ENCODE results near the gene VWF.

Gene VWF

DNA sequence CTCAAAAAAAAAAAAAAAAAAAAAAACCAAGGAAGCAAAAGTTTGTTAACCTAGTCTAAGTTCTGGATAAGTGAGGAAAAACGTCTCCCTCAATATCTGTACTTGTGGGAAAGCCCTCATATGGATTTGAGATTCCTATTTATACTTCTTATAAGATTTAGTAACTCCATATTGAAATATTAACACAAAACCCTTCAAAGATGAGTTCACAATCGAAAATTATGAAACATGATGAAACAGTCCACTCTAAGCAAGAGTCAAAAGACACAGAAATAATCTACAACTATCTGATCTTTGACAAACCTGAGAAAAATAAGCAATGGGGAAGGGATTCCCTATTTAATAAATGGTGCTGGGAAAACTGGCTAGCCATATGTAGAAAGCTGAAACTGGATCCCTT lies 25.2 kb downstream of the VWF start:
- no peak for DNase-seq (ENCODE audit: low read depth, low spot score)
- H3K9me3 ChIP-seq (ENCODE audit: low read depth, low read length): no peaks in the 10 kb centered on the region
- no peaks in the 10 kb centered on the region for H3K36me3 ChIP-seq (ENCODE audit: insufficient read depth, low read length)
- TF ChIP-seq FOXP2 (optimal IDR thresholded peaks at IDR 0.05; ENCODE audit: control extremely low read depth, extremely low read length, insufficient read depth): no peak
- no peak for TF ChIP-seq POLR2AphosphoS5 (IDR thresholded peaks at IDR 0.05; ENCODE audit: borderline replicate concordance, low read depth, low read length)
- TF ChIP-seq EZH2 (IDR thresholded peaks at IDR 0.05): no peak
- no peak overlapping the region for H3K9ac ChIP-seq (ENCODE audit: insufficient read length)
- H3K27ac ChIP-seq: no peak overlapping the region
- H3K4me3 ChIP-seq: no peak overlapping the region

DNA sequence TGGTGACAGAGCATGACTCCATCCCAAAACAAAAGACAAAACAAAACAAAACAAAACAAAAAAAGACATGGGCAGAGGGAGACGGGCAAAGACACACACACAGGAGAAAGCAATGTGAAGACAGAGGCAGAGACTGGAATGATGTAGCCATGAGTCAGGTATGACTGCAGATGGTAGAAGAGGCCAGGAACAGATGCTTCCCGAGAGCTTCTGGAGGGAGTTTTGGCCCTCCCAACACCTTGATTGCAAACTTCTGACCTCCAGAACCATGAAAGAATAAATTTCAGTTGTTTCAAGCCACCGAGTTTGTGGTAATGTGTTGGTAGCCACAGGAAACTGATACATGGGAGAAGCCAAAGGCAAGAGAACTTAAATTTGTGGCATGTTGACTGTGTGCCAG lies 27.1 kb downstream of the VWF start:
- no peak overlapping the region for H3K4me3 ChIP-seq
- H3K9me3 ChIP-seq (ENCODE audit: low read depth, low read length): no peaks in the 10 kb centered on the region
- no peak for DNase-seq (ENCODE audit: low read depth, low spot score)
- H3K27ac ChIP-seq: no peak overlapping the region
- TF ChIP-seq POLR2AphosphoS5 (IDR thresholded peaks at IDR 0.05; ENCODE audit: borderline replicate concordance, low read depth, low read length) (no peak), EZH2 (IDR thresholded peaks at IDR 0.05) (no peak), FOXP2 (optimal IDR thresholded peaks at IDR 0.05; ENCODE audit: control extremely low read depth, extremely low read length, insufficient read depth) (no peak)
- H3K9ac ChIP-seq (ENCODE audit: insufficient read length): no peak overlapping the region
- no peaks in the 10 kb centered on the region for H3K36me3 ChIP-seq (ENCODE audit: insufficient read depth, low read length)

DNA sequence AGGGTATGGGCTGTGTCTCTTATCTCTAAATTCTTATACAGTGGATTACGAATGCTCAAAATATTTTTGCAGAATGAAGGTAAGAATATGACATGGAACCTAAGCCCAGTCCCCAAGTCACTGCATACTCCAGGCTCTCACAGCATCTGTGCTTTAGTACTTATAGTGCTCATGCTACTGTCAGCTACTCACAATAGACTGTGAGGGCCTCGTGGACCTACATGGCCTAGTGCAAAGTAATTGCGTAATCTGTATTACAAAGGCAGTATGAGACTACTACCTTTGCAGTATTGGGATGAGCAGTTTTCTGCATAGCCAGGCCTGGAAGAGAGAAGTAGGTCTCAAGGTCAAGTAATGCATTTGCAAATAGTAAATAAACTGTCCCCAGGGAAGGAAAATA lies 27.9 kb downstream of the VWF start:
- TF ChIP-seq EZH2 (IDR thresholded peaks at IDR 0.05): no peak
- no peak for TF ChIP-seq POLR2AphosphoS5 (IDR thresholded peaks at IDR 0.05; ENCODE audit: borderline replicate concordance, low read depth, low read length)
- TF ChIP-seq FOXP2 (optimal IDR thresholded peaks at IDR 0.05; ENCODE audit: control extremely low read depth, extremely low read length, insufficient read depth): no peak
- H3K36me3 ChIP-seq (ENCODE audit: insufficient read depth, low read length): no peaks in the 10 kb centered on the region
- no peak overlapping the region for H3K4me3 ChIP-seq
- H3K27ac ChIP-seq: no peak overlapping the region
- DNase-seq (ENCODE audit: low read depth, low spot score): no peak
- H3K9ac ChIP-seq (ENCODE audit: insufficient read length): no peak overlapping the region
- H3K9me3 ChIP-seq (ENCODE audit: low read depth, low read length): no peaks in the 10 kb centered on the region

DNA sequence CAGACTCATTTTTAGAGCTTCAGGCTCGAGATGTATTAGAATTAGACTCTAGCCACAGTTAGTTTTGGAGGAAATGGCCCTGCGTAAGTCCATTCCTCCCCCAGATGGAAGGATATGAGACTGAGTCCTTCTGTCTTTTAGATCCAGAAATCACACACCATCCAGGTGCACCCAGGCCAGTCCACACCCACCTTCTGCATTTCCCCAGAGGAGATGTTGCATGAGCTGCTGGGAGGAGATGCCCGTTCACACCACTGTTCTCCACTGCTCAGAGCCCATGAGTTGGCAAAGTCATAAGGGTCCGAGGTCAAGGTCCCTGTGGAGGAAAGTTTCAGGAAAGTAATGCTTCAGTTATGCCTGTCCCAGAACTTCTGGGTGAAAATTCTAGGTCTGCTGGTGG lies 29.2 kb downstream of the VWF start:
- Histone ChIP-seq H3K9me3 (ENCODE audit: low read depth, low read length) (no peaks in the 10 kb centered on the region), H3K27ac (no peak overlapping the region), H3K4me3 (no peak overlapping the region), H3K9ac (ENCODE audit: insufficient read length) (no peak overlapping the region), H3K36me3 (ENCODE audit: insufficient read depth, low read length) (no peaks in the 10 kb centered on the region)
- no peak for DNase-seq (ENCODE audit: low read depth, low spot score)
- TF ChIP-seq EZH2 (IDR thresholded peaks at IDR 0.05) (no peak), POLR2AphosphoS5 (IDR thresholded peaks at IDR 0.05; ENCODE audit: borderline replicate concordance, low read depth, low read length) (no peak), FOXP2 (optimal IDR thresholded peaks at IDR 0.05; ENCODE audit: control extremely low read depth, extremely low read length, insufficient read depth) (no peak)

DNA sequence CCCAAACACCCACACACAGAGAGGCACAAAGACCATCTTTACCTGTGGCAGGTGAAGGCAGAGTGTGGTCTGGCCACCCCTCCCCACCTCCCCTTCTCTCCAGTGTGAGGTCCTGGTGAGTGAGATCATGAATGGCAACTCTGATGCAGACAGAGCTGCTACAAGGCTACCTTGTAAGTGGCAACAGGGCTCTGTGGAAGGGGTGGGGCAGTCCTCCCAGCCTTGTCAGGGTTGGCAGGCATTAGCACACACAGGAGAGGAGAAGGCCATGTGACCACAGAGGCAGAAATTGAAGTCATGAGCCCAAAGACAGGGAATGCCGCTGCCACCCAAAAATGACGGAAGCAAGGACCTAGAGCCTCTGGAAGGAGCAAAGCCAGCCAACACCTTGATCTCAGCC lies 30.7 kb downstream of the VWF start:
- H3K27ac ChIP-seq: no peak overlapping the region
- no peak overlapping the region for H3K4me3 ChIP-seq
- no peak overlapping the region for H3K9ac ChIP-seq (ENCODE audit: insufficient read length)
- no peak for DNase-seq (ENCODE audit: low read depth, low spot score)
- no peak for TF ChIP-seq FOXP2 (optimal IDR thresholded peaks at IDR 0.05; ENCODE audit: control extremely low read depth, extremely low read length, insufficient read depth)
- TF ChIP-seq POLR2AphosphoS5 (IDR thresholded peaks at IDR 0.05; ENCODE audit: borderline replicate concordance, low read depth, low read length): no peak
- H3K36me3 ChIP-seq (ENCODE audit: insufficient read depth, low read length): no peaks in the 10 kb centered on the region
- no peaks in the 10 kb centered on the region for H3K9me3 ChIP-seq (ENCODE audit: low read depth, low read length)

DNA sequence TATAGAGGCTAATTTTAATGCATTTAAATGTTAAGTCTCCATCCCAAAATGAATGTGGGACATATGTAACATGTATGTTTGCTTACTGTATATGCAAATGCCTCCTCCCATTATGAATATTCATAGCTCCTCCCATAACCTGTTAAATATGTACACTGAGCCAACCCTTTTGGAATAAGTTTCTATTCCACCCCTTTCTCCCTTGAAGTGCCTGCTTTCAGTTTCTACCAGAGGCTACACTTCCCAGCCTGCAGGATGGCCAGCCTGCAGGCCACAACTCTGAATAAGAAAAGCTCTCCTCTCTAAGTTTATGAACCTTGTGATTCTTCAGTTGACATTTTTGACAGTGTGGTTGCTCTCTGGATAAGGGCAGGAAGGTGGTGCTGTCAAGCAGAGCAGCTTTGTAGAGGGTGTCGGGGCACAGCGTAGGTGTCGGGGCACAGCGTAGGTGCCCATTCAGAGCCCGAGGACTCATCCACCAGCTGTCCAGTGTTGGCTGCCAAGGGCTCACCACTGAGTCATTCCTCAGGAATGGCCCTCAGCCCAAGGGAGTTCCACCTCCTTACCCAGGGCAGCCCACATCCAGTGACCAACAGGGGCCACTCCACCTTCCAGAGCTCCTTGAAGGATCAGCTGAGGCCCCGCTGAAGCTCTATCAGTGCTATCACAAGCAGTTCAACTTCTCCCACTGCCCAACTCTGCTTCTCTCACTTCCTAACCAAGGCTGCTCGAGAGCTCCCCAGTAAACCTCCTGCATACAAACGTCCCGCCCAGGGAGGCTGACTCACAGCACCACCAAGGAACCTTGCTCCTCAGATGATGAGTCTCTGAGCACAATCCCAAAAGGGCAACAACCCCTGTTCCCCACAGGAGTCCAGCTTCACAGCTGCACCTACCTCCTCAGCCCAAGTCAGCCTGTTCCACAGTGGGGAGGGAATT lies 31.4 kb downstream of the VWF start:
- no peak overlapping the region for H3K27ac ChIP-seq
- no peak overlapping the region for H3K4me3 ChIP-seq
- no peak overlapping the region for H3K9ac ChIP-seq (ENCODE audit: insufficient read length)

DNA sequence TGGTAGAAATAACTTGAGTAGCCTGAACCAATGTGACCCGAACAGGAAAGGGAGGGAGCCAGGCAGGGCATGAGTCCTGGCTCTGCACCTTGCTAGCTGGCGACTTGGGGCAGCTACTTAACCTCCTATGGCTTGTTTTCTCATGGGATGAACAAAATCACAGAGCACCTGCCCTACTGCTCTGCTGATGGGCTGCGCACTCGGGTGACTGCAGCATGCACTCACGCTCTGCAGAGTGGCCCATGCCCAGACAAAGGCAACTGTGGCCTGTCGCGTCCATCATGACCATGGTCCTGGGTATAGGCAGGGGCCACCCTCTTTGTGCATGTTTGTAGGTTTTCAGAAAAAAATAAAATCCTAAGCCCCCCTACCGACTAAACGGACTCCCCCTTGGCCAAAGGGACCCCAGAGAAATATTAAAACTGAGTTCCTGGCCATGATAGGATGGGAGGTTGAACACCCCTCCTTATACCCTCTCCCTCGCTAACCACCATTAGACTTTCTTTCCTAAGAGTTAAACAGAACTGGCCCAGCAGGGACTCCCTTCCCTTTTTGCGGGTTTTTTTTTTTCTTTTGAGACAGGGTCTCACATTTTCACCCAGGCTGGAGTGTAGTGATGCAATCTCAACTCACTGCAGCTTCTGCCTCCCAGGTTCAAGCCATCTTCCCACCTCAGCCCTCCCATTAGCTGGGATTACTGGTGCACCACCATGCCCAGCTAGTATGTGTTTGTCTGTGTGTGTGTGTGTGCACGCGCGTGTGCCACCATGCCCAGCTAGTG lies 32.5 kb downstream of the VWF start:
- TF ChIP-seq EZH2 (IDR thresholded peaks at IDR 0.05): no peak
- no peak for TF ChIP-seq FOXP2 (optimal IDR thresholded peaks at IDR 0.05; ENCODE audit: control extremely low read depth, extremely low read length, insufficient read depth)
- TF ChIP-seq POLR2AphosphoS5 (IDR thresholded peaks at IDR 0.05; ENCODE audit: borderline replicate concordance, low read depth, low read length): no peak
- no peaks in the 10 kb centered on the region for H3K9me3 ChIP-seq (ENCODE audit: low read depth, low read length)
- H3K36me3 ChIP-seq (ENCODE audit: insufficient read depth, low read length): no peaks in the 10 kb centered on the region
- no peak overlapping the region for H3K9ac ChIP-seq (ENCODE audit: insufficient read length)
- DNase-seq (ENCODE audit: low read depth, low spot score): no peak
- no peak overlapping the region for H3K27ac ChIP-seq
- no peak overlapping the region for H3K4me3 ChIP-seq

More for the DNA sequence above, 31.4 kb downstream of the VWF start:
- Histone ChIP-seq H3K36me3 (ENCODE audit: insufficient read depth, low read length) (no peaks in the 10 kb centered on the region), H3K9me3 (ENCODE audit: low read depth, low read length) (no peaks in the 10 kb centered on the region)
- DNase-seq (ENCODE audit: low read depth, low spot score): no peak
- TF ChIP-seq POLR2AphosphoS5 (IDR thresholded peaks at IDR 0.05; ENCODE audit: borderline replicate concordance, low read depth, low read length) (no peak), FOXP2 (optimal IDR thresholded peaks at IDR 0.05; ENCODE audit: control extremely low read depth, extremely low read length, insufficient read depth) (no peak), EZH2 (IDR thresholded peaks at IDR 0.05) (no peak)

DNA sequence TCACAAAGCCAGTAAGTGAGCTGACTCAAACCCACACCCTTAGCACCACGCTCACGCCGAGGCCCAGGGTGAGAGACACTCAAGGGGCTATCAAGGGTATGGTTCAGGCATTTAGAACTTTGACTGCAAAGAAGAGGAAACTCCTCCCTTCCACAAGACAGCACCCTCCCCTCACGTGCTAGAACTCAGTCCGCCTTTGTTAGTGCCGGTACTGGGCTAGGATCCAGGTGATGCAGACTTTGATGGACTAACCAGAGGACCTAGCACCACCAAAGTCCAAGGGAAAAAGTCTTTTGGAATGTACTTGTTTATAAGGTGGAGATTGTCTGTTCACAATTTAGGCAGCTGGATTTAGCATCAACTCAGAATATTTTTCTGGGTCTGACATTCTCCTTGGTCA lies 33.7 kb downstream of the VWF start:
- H3K4me3 ChIP-seq: no peak overlapping the region
- no peak for TF ChIP-seq EZH2 (IDR thresholded peaks at IDR 0.05)
- no peak for TF ChIP-seq FOXP2 (optimal IDR thresholded peaks at IDR 0.05; ENCODE audit: control extremely low read depth, extremely low read length, insufficient read depth)
- no peak for TF ChIP-seq POLR2AphosphoS5 (IDR thresholded peaks at IDR 0.05; ENCODE audit: borderline replicate concordance, low read depth, low read length)
- no peak overlapping the region for H3K27ac ChIP-seq
- H3K9me3 ChIP-seq (ENCODE audit: low read depth, low read length): no peaks in the 10 kb centered on the region
- no peak overlapping the region for H3K9ac ChIP-seq (ENCODE audit: insufficient read length)
- no peaks in the 10 kb centered on the region for H3K36me3 ChIP-seq (ENCODE audit: insufficient read depth, low read length)
- no peak for DNase-seq (ENCODE audit: low read depth, low spot score)
